ENCODE data around the gene ASRGL1. TPM values are rescaled to one million over a fixed set of nuclear protein-coding genes. Genes with fewer than 3 reads are reported as not detected.

Gene ASRGL1
- total RNA-seq, 1 donor: 0.18 TPM

GRCh38 chr11:62418136-62418535, 80.9 kb downstream of the ASRGL1 start:
- no peak for DNase-seq (ENCODE audit: low read depth)
- no peak overlapping the region for H3K4me3 ChIP-seq (ENCODE audit: low read depth, low read length)
- no peak for TF ChIP-seq CTCF (IDR thresholded peaks at IDR 0.05; ENCODE audit: insufficient read depth, low read length)

GRCh38 chr11:62418733-62419132, 81.5 kb downstream of the ASRGL1 start, which contains the start of gene SCGB1A1:
TSS of gene SCGB1A1 (plus strand) at chr11:62419033. CDS start at chr11:62419096, 63 bp downstream.
- no peak within 1 kb of the TSS for H3K4me3 ChIP-seq (ENCODE audit: low read depth, low read length)
- no peak for DNase-seq (ENCODE audit: low read depth)
- no peak for TF ChIP-seq CTCF (IDR thresholded peaks at IDR 0.05; ENCODE audit: insufficient read depth, low read length)

- no peak for DNase-seq (ENCODE audit: low read depth)
- TF ChIP-seq CTCF (IDR thresholded peaks at IDR 0.05; ENCODE audit: insufficient read depth, low read length): no peak
- H3K4me3 ChIP-seq (ENCODE audit: low read depth, low read length): no peak overlapping the region
These were observed 82.2 kb downstream of the ASRGL1 start for GRCh38 chr11:62419314-62419929.

- no peak for DNase-seq (ENCODE audit: low read depth)
- no peak overlapping the region for H3K4me3 ChIP-seq (ENCODE audit: low read depth, low read length)
- no peak for TF ChIP-seq CTCF (IDR thresholded peaks at IDR 0.05; ENCODE audit: insufficient read depth, low read length)
These were observed 82.7 kb downstream of the ASRGL1 start for GRCh38 chr11:62419943-62420342.

GRCh38 chr11:62420882-62421281, 83.6 kb downstream of the ASRGL1 start:
- H3K4me3 ChIP-seq (ENCODE audit: low read depth, low read length): no peak overlapping the region
- TF ChIP-seq CTCF (IDR thresholded peaks at IDR 0.05; ENCODE audit: insufficient read depth, low read length): no peak
- DNase-seq (ENCODE audit: low read depth): no peak

GRCh38 chr11:62421996-62422395, 84.7 kb downstream of the ASRGL1 start:
- DNase-seq (ENCODE audit: low read depth): peak; percentile 36
- no peak overlapping the region for H3K4me3 ChIP-seq (ENCODE audit: low read depth, low read length)
- no peak for TF ChIP-seq CTCF (IDR thresholded peaks at IDR 0.05; ENCODE audit: insufficient read depth, low read length)

GRCh38 chr11:62423012-62423411, 85.8 kb downstream of the ASRGL1 start:
- no peak overlapping the region for H3K4me3 ChIP-seq (ENCODE audit: low read depth, low read length)
- TF ChIP-seq CTCF (IDR thresholded peaks at IDR 0.05; ENCODE audit: insufficient read depth, low read length): no peak
- no peak for DNase-seq (ENCODE audit: low read depth)
